GM12891 (cell line): ENCODE measurements around the gene FOXK2.

ENCODE experiments used
- PAX5 ChIP-seq: IDR thresholded peaks from 2 replicates; pipeline ENCODE4 v1.6.1; 2011; ENCODE audit warnings: low read length, moderate library complexity, mild to moderate bottlenecking; ENCODE audit not compliant: insufficient read depth, severe bottlenecking
- POLR2A ChIP-seq: IDR thresholded peaks from 2 replicates; pipeline ENCODE4 v1.6.1; 2011; ENCODE audit warnings: low read depth, low read length, control low read depth
- POLR2AphosphoS5 ChIP-seq: IDR thresholded peaks from 2 replicates; pipeline ENCODE4 v1.6.1; 2011; ENCODE audit warnings: low read depth, low read length, control low read depth
- POU2F2 ChIP-seq: IDR thresholded peaks from 2 replicates; pipeline ENCODE4 v1.6.1; 2011; ENCODE audit warnings: low read depth, mild to moderate bottlenecking, control low read depth, low read length, moderate library complexity
- SPI1 ChIP-seq: IDR thresholded peaks from 2 replicates; pipeline ENCODE4 v1.6.1; 2011; ENCODE audit warnings: low read depth, low read length, control low read depth
- TAF1 ChIP-seq: IDR thresholded peaks from 2 replicates; pipeline ENCODE4 v1.6.1; 2011; ENCODE audit warnings: low read depth, low read length, control low read depth

DNA sequence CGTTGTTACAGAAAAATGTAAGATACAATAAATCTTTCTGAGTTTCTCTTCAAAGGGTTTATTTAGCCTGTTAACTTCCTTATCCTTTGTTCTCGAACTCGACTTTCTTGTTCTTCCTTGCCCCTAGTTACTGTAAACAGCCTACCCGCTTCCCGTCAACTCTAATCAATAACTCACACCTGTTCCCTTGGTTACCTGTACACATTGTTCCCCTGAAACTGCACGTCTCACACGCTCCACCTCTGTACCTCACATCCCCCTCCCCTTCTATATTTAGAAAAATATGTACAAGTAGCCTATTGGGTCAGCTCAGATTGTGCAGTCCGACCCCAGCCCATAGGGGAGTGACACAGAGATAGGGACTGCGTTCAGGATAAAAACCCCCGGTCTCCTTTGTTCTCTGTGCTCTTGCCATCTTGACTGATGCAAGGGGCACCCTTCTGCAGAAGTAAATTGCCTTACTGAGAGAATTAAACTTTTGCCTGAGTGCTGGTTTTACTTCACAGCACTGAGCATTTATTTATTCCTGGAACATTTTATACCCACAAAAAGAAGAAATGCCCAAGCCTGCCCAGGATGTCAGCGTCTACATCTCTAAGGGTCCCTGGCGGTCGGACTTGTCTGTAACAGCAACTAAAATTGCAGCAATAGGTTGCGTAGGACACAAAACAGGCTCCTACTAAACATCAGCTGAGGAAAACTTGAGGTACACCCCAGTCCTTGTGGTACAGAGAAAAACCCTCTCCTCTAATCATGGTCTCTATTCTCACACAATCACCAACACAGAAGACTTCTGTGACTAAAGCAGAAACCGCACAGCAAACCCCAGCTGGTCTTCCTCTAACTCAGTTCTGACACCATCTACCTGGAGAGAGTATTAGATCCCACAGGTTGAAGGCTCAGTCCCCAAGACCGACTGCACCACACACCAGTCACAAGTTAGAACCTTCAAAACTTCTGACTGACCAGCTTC is 117.4 kb downstream of the FOXK2 start:
- no peak for TF ChIP-seq POLR2AphosphoS5
- TF ChIP-seq POLR2A: no peak
- no peak for TF ChIP-seq POU2F2
- TF ChIP-seq TAF1: no peak
- TF ChIP-seq SPI1: no peak
- no peak for TF ChIP-seq PAX5
